Breast epithelium (tissue), 4 donors: ENCODE measurements around the gene AP4S1. TPM values are rescaled to one million over a fixed set of nuclear protein-coding genes. Genes with fewer than 3 reads are reported as not detected.
A peak's percentile ranks its signal among the peaks of the same experiment; 100 is the strongest.
"Not testable (repeated sequence)": the region's sequence is repeated elsewhere in the genome, so short reads cannot be mapped to it uniquely, and the experiment has no call there.

Experiments used
- DNase-seq, 2 donors: peaks; one replicate each; pipeline ENCODE4 v3.0.0-alpha.2; 2019; ENCODE audit warnings: low spot score in 2 of 2
- H3K27ac ChIP-seq, 2 donors: fragments of 200-600 bp; sonication (generic) in 1 of 2; one replicate each; pipeline ENCODE4 v1.5.1; 2016 to 2019; ENCODE audit warnings: mild to moderate bottlenecking in 1 of 2
- H3K27me3 ChIP-seq, 2 donors: fragments of 200-600 bp; sonication (generic) in 1 of 2; one replicate each; pipeline versions ENCODE4 v1.5.1 to v1.6.0; 2017 to 2019; ENCODE audit warnings: control low read depth in 1 of 2, mild to moderate bottlenecking in 1 of 2
- H3K36me3 ChIP-seq: fragments of 200-600 bp; one replicate; pipeline ENCODE4 v1.5.1; 2019
- H3K4me1 ChIP-seq, 2 donors: fragments of 200-600 bp; sonication (generic); one replicate each; pipeline ENCODE4 v1.5.1; 2016 to 2019; ENCODE audit warnings: control low read depth in 1 of 2
- H3K4me3 ChIP-seq, 3 donors: fragments of 200-600 bp; sonication (generic); 1 replicate in 2 of 3; 2 replicates in 1 of 3; pipeline ENCODE4 v1.5.1; 2016 to 2019; ENCODE audit warnings: mild to moderate bottlenecking in 3 of 3, moderate library complexity in 2 of 3
- H3K9me3 ChIP-seq, 2 donors: fragments of 200-600 bp; sonication (generic) in 1 of 2; one replicate each; pipeline ENCODE4 v1.5.1; 2016 to 2019; ENCODE audit warnings: control low read depth in 1 of 2
- CTCF ChIP-seq, 3 donors: fragments of 450-650 bp; IDR thresholded peaks; one replicate each; pipeline ENCODE4 v1.5.1; 2016 to 2017; ENCODE audit warnings: antibody characterized with exemption in 3 of 3, mild to moderate bottlenecking in 3 of 3, moderate library complexity in 3 of 3
- POLR2A ChIP-seq: fragments of 450-650 bp; IDR thresholded peaks from one replicate; pipeline ENCODE4 v1.6.1; 2016; ENCODE audit warnings: antibody characterized with exemption, mild to moderate bottlenecking, moderate library complexity
- POLR2AphosphoS5 ChIP-seq, 3 donors: sonication (generic); formaldehyde crosslinking; IDR thresholded peaks; one replicate each; pipeline ENCODE4 v1.6.1; 2017; ENCODE audit warnings: antibody characterized with exemption in 3 of 3
- intact Hi-C: fragments of 100-400 bp; cut with DNase I; formaldehyde crosslinking; loops from one replicate; pipeline ENCODE4 v1.15.1; 2023; ENCODE audit warnings: low total_unique reads
- total RNA-seq, 3 donors: library from RNA; depleted of rRNA; stranded (reverse); fragments of >200 nt; gene quantifications; one replicate each; pipeline ENCODE4 v1.1.0, GENCODE V29; 2016

The AP4S1 gene
- total RNA-seq, 3 donors from 2014 or later = 4.5 to 11.1 (median 5.2) TPM

- Histone ChIP-seq H3K4me1 (no peaks in the 10 kb centered on the region), H3K4me3 (no peak overlapping the region), H3K9me3 (no peaks in the 10 kb centered on the region), H3K27me3 (no peaks in the 10 kb centered on the region), H3K27ac (no peak overlapping the region), H3K36me3 (no peaks in the 10 kb centered on the region)
- TF ChIP-seq POLR2A (no peak), CTCF (IDR thresholded peaks at IDR 0.05) (no peak), POLR2AphosphoS5 (IDR thresholded peaks at IDR 0.05) (no peak)
- no peak for DNase-seq
- intact Hi-C loops = no loop called here
Measured at GRCh38 chr14:31085027-31085426, 59.6 kb downstream of the AP4S1 start.

GRCh38 chr14:31086466-31086865 lies 61.0 kb downstream of the AP4S1 start:
- H3K27me3 ChIP-seq, H3K4me1 ChIP-seq, H3K4me3 ChIP-seq, H3K9me3 ChIP-seq, H3K36me3 ChIP-seq, DNase-seq, H3K27ac ChIP-seq, intact Hi-C loops: not testable (repeated sequence)

- Histone ChIP-seq H3K4me3 (no peak overlapping the region), H3K27ac (peak overlapping the region; percentile 87 to 91), H3K36me3 (no peaks in the 10 kb centered on the region), H3K9me3 (no peaks in the 10 kb centered on the region), H3K27me3 (no peaks in the 10 kb centered on the region), H3K4me1 (peaks cover 0 to 3% of the 10 kb centered on the region in 2 donors)
- intact Hi-C loops = no loop called here
- DNase-seq = peak in 1 of 2 donors; percentile 26
- TF ChIP-seq POLR2A (no peak), POLR2AphosphoS5 (IDR thresholded peaks at IDR 0.05) (peak in 1 of 3 donors; percentile 30)
Measured at GRCh38 chr14:31090883-31091764, 65.7 kb downstream of the AP4S1 start.

- DNase-seq = no peak
- peaks cover 0 to 3% of the 10 kb centered on the region in 2 donors for H3K4me1 ChIP-seq
- no peaks in the 10 kb centered on the region for H3K36me3 ChIP-seq
- no peak overlapping the region for H3K4me3 ChIP-seq
- no peak for TF ChIP-seq CTCF (IDR thresholded peaks at IDR 0.05)
- TF ChIP-seq POLR2AphosphoS5 (IDR thresholded peaks at IDR 0.05) = no peak
- no peak for TF ChIP-seq POLR2A
- H3K27me3 ChIP-seq = no peaks in the 10 kb centered on the region
- H3K27ac ChIP-seq = peak overlapping the region; percentile 9 to 91
- intact Hi-C loops = no loop called here
- H3K9me3 ChIP-seq = no peaks in the 10 kb centered on the region
Measured at GRCh38 chr14:31092160-31092708, 66.8 kb downstream of the AP4S1 start.

GRCh38 chr14:31093884-31094839 lies 68.7 kb downstream of the AP4S1 start:
- H3K36me3 ChIP-seq, H3K4me1 ChIP-seq, H3K9me3 ChIP-seq, intact Hi-C loops, H3K27ac ChIP-seq, H3K4me3 ChIP-seq, DNase-seq, H3K27me3 ChIP-seq: not testable (repeated sequence)

- DNase-seq, H3K4me3 ChIP-seq, H3K9me3 ChIP-seq, H3K36me3 ChIP-seq, H3K27ac ChIP-seq, intact Hi-C loops, H3K27me3 ChIP-seq, H3K4me1 ChIP-seq: not testable (repeated sequence)
Measured at GRCh38 chr14:31095817-31096216, 70.4 kb downstream of the AP4S1 start.
